NB4 (cell line): ENCODE data around the gene ENO2.

ENCODE experiments used
- POLR2A ChIP-seq: IDR thresholded peaks from 2 replicates; pipeline ENCODE4 v1.6.1; 2011; ENCODE audit warnings: mild to moderate bottlenecking; ENCODE audit not compliant: insufficient read length; ENCODE audit errors: extremely low read depth
- TF ChIP-seq, protein P1 (sequence below): IDR thresholded peaks from one replicate; pipeline ENCODE4 v1.5.1; 2012; ENCODE audit warnings: low read depth, low read length
- TF ChIP-seq, protein P2 (sequence below): IDR thresholded peaks from 2 replicates; pipeline ENCODE4 v1.6.1; 2011; ENCODE audit warnings: low read depth, low read length

DNA sequence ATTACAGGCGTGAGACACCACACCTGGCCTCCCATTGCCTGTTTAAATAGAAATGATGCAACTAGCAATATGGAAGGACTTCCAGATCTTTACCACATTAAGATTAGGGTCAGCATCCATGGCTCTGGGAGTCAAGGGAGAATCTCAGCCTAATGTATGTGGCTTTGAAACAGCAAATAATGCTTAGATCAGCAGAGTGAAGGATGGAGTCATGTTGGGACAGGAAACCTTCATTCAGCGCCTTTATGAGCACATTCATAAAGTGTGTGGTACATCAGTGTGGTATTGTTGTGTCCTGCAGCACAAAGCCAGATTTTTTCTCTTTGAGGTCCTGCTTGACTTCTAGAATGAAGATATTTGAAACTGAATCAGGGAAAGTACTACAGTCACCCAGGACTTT, 26.0 kb upstream of the ENO2 start:
- TF ChIP-seq, protein P1, sequence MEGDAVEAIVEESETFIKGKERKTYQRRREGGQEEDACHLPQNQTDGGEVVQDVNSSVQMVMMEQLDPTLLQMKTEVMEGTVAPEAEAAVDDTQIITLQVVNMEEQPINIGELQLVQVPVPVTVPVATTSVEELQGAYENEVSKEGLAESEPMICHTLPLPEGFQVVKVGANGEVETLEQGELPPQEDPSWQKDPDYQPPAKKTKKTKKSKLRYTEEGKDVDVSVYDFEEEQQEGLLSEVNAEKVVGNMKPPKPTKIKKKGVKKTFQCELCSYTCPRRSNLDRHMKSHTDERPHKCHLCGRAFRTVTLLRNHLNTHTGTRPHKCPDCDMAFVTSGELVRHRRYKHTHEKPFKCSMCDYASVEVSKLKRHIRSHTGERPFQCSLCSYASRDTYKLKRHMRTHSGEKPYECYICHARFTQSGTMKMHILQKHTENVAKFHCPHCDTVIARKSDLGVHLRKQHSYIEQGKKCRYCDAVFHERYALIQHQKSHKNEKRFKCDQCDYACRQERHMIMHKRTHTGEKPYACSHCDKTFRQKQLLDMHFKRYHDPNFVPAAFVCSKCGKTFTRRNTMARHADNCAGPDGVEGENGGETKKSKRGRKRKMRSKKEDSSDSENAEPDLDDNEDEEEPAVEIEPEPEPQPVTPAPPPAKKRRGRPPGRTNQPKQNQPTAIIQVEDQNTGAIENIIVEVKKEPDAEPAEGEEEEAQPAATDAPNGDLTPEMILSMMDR, result no peak
- TF ChIP-seq, protein P2, sequence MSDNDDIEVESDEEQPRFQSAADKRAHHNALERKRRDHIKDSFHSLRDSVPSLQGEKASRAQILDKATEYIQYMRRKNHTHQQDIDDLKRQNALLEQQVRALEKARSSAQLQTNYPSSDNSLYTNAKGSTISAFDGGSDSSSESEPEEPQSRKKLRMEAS, result no peak
- no peak for TF ChIP-seq POLR2A
